HK-2 (cell line): Measurements from ENCODE around the gene ATRIP.

Source experiments
- DNase-seq: peaks from one replicate; pipeline ENCODE4 v3.0.0-alpha.2; 2018; ENCODE audit not compliant: unreplicated experiment

ATRIP gene

GRCh38 chr3:48410205-48411040 is 36.1 kb upstream of the ATRIP start:
- no peak for DNase-seq

- no peak for DNase-seq
These were observed 35.4 kb upstream of the ATRIP start for GRCh38 chr3:48411041-48411588.

- DNase-seq: no peak
These were observed 34.7 kb upstream of the ATRIP start for GRCh38 chr3:48411606-48412374.

GRCh38 chr3:48412375-48413001 is 34.0 kb upstream of the ATRIP start:
- no peak for DNase-seq

- DNase-seq: no peak
These were observed 33.5 kb upstream of the ATRIP start for GRCh38 chr3:48413086-48413485.

GRCh38 chr3:48413611-48414010 is 32.9 kb upstream of the ATRIP start:
- DNase-seq: no peak

- no peak for DNase-seq
These were observed 31.9 kb upstream of the ATRIP start for GRCh38 chr3:48414376-48415250.

GRCh38 chr3:48415251-48415953 is 31.1 kb upstream of the ATRIP start:
- DNase-seq: no peak

- no peak for DNase-seq
These were observed 30.4 kb upstream of the ATRIP start for GRCh38 chr3:48416091-48416505.

GRCh38 chr3:48416546-48416945 is 30.0 kb upstream of the ATRIP start:
- no peak for DNase-seq

GRCh38 chr3:48417529-48418108 is 28.9 kb upstream of the ATRIP start:
- no peak for DNase-seq

- DNase-seq: no peak
These were observed 28.4 kb upstream of the ATRIP start for GRCh38 chr3:48418140-48418539.

GRCh38 chr3:48418651-48419050 is 27.9 kb upstream of the ATRIP start:
- DNase-seq: no peak

- DNase-seq: no peak
These were observed 27.4 kb upstream of the ATRIP start for GRCh38 chr3:48419149-48419548.

- no peak for DNase-seq
These were observed 26.9 kb upstream of the ATRIP start for GRCh38 chr3:48419597-48419996.

- no peak for DNase-seq
These were observed 26.0 kb upstream of the ATRIP start for GRCh38 chr3:48420561-48420960.

GRCh38 chr3:48422272-48422671 is 24.3 kb upstream of the ATRIP start:
- DNase-seq: no peak

- DNase-seq: no peak
These were observed 23.9 kb upstream of the ATRIP start for GRCh38 chr3:48422681-48423080.

GRCh38 chr3:48423241-48423882 is 23.2 kb upstream of the ATRIP start:
- no peak for DNase-seq
